A204.1 (cell line): ENCODE measurements around the gene ZNF345.

Experiments
- FAIRE-seq: peaks from 2 replicates; lab custom pipeline; 2012; peaks lifted over from hg19 to GRCh38; lab: Jason Lieb, UNC

The ZNF345 gene

GRCh38 chr19:36850559-36851442, at the start of gene ZNF345:
ZNF345 (plus strand) TSS chr19:36850876; CDS start chr19:36876831, 25,955 bp downstream.
- FAIRE-seq = no peak

- FAIRE-seq = no peak
Measured at GRCh38 chr19:36805364-36805763, 45.3 kb upstream of the ZNF345 start.

GRCh38 chr19:36807029-36807428, 43.6 kb upstream of the ZNF345 start:
- FAIRE-seq = no peak

DNA sequence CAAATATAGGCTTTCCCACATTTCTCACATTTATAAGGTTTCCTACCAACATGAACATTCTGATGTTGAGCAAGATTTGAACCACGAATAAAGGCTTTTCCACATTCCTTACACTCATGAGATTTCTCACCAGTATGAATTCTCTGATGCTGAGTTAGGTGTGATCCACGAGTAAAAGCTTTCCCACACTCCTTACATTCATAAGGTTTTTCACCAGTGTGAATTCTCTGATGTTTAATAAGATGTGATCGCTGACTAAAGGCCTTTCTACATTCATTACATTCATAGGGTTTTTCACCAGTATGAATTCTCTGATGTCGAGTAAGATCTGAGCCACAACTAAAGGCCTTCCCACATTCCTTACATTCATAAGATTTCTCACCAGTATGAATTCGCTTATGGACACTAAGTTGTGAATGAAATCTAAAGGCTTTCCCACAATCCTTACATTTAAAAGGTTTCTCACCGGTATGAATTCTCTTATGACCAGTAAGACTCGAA, 31.5 kb upstream of the ZNF345 start:
- no peak for FAIRE-seq

DNA sequence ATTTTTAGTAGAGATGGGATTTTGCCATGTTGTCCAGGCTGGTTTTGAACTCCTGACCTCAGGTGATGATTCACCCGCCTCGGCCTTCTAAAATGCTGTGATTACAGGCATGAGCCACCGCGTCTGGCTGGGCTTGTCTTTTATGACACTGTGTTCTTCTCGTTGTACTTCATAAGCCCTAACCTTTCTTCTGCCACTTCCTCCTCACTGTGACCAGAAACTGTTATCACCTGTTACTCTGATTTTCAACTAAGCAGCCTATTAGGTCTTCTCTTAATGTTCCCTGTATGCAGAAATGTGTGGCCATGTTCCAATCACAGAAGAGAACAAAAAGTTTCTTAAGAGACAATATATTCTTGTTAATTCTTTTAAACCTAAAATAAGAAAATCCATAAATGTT, 28.9 kb upstream of the ZNF345 start:
- FAIRE-seq = peak; percentile 62

- FAIRE-seq = no peak
Measured at GRCh38 chr19:36833430-36833829, 17.2 kb upstream of the ZNF345 start.

DNA sequence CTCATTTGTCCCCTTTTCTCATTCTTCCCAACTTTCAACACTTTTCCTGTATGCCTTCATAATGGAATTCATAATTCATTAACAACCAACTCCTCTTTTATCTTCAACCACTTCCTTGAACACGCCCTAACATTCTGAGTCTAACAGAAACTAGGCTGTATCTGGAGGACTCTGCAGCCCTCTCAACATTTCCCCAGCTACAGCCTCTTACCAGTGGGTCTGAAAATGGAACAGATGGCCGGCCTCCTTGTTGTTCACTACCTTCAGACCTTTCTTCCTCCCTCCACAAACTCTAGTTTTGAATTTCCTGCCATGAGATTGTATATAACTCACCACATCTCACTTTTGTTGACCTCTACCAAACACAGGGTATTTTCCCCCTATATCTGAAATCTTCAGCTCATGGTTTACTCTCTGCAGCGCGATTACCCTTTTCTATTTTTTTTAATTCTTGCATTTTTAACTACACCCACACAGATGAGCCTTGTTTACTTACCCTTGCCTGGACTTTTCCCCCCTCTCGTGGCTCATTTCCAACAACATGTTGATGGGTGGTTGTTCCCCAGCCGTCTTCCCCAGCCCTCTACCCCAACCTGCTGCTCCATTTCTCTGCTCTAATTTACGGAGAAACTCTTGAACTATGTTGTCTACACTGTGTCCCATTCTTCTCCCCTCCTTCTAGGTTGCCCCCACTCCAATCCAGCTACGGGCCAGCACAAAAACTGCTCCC, 13.3 kb upstream of the ZNF345 start:
- no peak for FAIRE-seq

GRCh38 chr19:36837906-36838783, 12.5 kb upstream of the ZNF345 start, which contains the start of gene ZNF790:
ZNF790 (minus strand) TSS chr19:36838387; CDS start chr19:36825619, 12,768 bp downstream.
- peak; percentile 60 for FAIRE-seq

GRCh38 chr19:36838784-36839324, 11.8 kb upstream of the ZNF345 start:
- FAIRE-seq = peak; percentile 43

DNA sequence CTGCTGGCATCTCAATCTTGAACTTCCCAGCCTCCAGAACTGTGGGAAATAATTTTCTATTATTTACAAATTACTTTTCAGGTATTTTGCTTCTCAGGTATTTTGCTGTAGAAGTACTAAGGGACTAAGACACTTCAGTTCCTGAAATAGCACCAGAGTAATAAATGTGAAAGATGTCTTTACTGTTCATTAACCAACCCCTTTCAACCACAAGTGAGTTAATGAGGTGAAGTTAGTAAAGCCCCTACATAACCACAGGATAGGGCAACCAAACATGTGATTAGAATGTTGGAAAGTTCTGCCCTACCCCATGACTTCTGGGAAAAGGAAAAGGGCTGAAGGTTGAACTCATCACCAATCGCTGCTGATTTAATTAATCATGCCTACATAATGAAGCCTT, 2.7 kb upstream of the ZNF345 start:
- no peak for FAIRE-seq

GRCh38 chr19:36849701-36850558, 746 bp upstream of the ZNF345 start:
- peak; percentile 84 for FAIRE-seq

GRCh38 chr19:36851898-36852297, 1.2 kb downstream of the ZNF345 start:
- FAIRE-seq = no peak

DNA sequence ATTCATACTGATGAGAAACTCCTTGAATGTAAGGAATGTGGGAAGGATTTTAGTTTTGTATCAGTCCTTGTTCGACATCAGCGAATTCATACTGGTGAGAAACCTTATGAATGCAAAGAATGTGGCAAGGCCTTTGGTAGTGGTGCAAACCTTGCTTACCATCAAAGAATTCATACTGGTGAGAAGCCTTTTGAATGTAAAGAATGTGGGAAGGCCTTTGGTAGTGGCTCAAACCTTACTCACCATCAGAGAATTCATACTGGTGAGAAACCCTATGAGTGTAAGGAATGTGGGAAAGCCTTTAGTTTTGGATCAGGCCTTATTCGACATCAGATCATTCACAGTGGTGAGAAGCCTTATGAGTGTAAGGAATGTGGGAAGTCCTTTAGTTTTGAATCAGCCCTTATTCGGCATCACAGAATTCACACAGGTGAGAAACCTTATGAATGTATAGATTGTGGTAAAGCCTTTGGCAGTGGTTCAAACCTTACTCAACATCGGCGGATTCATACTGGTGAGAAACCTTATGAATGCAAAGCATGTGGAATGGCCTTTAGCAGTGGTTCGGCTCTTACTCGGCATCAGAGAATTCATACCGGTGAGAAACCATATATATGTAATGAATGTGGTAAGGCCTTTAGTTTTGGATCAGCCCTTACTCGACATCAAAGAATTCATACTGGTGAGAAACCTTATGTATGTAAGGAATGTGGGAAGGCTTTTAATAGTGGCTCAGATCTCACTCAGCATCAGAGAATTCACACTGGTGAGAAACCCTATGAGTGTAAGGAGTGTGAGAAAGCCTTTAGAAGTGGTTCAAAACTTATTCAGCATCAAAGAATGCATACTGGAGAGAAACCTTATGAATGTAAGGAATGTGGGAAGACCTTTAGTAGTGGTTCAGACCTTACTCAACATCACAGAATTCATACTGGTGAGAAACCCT, 26.6 kb downstream of the ZNF345 start:
- FAIRE-seq = no peak

DNA sequence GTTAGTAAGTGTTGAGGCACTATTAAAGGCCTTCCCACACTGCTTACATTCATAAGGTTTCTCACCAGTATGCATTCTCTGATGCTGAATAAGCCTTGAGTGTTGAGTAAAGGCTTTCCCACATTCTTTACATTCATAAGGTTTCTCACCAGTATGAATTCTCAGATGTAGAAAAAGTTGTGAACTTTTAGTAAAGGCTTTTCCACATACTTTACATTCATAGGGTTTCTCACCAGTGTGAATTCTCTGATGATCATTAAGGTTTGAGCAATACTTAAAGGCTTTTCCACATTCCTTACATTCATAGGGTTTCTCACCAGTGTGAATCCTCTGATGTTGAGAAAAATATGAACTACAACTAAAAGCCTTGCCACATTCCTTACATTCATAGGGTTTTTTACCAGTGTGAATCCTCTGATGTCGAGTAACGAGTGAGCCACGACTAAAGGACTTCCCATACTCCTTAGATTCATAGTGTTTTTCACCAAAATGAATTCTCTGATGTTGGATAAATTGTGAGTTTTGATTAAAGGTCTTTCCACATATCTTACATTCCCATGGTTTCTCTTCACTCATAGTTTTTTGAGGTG, 41.2 kb downstream of the ZNF345 start:
- no peak for FAIRE-seq

DNA sequence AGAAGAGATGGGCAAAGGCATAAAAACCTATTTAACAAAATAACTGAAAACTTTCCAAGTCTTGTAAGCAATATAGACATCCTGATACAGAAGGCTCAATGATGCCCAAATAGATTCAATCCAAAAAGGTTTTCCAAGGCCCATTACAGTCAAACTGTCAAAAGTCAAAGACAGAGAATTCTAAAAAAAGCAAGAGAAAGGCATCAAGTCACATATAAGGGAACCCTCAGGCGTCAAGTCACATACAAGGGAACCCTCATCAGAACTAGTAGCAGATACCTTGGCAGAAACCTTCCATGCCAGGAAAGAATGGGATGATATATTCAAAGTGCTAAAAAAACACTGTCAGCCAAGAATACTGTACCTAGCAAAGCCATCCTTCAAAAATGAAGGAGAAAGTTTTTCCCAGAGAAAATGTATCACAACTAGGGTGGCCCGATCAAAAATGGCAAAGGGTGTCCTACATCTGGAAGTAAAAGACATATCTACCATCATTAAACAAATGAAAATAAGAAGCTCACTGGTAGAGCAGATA, 44.2 kb downstream of the ZNF345 start:
- FAIRE-seq = no peak

DNA sequence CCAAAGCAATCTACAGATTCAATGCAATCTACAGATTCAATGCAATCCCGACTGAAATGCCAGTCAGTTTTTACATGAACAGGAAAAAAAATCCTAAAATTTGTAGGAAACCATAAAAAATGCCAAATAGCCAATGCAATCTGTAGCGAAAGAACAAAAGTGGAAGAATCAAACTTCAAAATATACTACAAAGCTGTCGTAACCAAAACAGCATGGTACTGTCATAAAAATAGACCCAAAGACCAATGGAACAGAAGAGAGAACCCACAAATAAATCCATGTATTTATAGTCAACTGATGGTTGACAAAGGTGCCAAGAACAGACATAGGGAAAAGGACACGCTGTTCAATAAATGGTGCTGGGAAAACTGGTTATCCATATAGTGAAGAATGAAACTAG, 47.7 kb downstream of the ZNF345 start:
- no peak for FAIRE-seq

DNA sequence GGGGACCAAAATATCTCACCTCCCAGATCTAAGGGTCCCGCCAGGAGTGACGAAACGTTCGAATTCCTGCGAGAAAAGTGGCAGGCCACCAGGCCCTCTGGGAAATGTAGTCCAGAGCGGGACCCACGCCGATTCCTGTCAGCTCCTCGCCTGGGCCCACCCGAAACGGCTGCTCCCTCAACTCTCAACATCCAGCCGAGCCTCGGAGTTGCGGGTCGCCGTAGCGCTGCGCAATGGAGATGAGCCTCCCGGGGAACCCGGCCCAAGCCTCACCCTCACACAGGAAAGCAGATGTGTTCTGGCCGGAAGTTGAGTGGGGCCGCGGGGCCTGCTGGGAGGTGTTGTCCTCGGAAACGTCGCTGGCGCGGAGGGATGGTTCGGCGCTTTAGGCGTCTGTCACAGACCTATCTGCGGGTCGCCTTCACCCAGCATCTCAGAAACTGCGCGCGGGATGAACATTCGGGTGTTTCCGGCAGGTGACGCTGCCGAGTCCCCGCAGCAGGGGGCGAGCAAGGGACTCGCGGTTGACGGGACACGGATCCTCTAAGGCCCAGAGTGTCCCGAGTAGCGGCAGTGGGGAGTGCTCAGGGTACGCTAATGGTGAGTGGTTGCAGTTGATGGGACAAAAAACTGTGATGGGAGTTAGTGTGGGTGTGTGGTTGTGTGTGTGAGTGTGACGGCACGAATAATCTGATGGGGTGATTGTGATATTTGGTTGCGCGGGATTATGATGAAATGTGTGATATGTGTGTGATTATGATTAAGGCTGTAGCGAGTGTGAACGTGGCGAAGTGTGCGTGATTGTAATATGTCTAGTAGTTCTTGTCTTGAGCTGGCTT, 65.5 kb downstream of the ZNF345 start, which contains the start of the genes ZNF568 and ZNF829:
TSS of gene ZNF568 (plus strand) at position 341 of the 839 bp plus-strand sequence. CDS start 6,439 bp downstream, outside the sequence.
TSS of gene ZNF829 (minus strand) at position 300 of the 839 bp plus-strand sequence. CDS start 1,124 bp downstream, outside the sequence.
- FAIRE-seq = no peak

GRCh38 chr19:36916991-36917390, 66.3 kb downstream of the ZNF345 start:
- FAIRE-seq = no peak
